ENCODE measurements around the gene NTN1.

The NTN1 gene

DNA sequence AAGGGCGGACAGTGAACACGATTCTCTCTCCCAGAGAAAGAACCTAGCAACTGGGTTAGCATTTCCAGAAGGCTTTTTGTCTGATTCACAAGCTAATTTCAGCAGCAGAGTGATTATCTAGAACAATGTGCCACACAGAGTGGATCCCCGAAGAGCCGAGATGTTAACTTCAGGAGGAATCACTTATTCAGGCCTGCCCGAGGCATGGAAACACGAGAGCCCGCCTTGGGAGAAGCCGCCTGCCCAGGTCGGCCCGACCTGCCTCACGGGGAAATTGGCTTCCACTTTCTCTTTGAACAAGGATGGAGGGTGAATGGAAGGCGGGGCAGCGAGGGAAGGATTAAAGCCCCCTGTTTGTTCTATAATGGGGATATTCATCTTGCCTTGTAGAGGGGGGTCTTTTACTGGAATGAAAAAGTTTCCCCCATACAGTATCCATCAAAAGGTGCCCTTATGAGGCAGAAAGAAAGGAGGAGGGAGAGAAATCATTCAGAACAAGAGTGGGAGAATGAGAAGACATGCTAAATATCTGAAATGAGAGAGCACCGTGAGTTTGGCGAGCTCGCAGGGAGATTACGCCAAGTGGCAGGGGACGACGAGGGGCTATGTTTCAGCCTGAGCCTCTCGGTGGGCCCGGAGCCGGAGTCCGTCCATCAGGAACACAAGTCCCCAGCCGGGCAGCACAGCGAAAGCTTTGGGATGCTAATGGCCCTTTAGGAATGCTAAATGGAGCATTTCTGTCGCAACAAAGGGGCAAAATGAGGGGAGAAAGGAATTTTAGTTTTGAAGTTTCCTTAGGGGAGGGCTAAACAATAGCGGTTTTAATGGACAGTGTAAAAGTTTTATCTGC lies 33.0 kb downstream of the NTN1 start:
- DNase-seq (ENCODE audit: extremely low read depth, low read depth), result no peak
- TF ChIP-seq, protein P1, sequence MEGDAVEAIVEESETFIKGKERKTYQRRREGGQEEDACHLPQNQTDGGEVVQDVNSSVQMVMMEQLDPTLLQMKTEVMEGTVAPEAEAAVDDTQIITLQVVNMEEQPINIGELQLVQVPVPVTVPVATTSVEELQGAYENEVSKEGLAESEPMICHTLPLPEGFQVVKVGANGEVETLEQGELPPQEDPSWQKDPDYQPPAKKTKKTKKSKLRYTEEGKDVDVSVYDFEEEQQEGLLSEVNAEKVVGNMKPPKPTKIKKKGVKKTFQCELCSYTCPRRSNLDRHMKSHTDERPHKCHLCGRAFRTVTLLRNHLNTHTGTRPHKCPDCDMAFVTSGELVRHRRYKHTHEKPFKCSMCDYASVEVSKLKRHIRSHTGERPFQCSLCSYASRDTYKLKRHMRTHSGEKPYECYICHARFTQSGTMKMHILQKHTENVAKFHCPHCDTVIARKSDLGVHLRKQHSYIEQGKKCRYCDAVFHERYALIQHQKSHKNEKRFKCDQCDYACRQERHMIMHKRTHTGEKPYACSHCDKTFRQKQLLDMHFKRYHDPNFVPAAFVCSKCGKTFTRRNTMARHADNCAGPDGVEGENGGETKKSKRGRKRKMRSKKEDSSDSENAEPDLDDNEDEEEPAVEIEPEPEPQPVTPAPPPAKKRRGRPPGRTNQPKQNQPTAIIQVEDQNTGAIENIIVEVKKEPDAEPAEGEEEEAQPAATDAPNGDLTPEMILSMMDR (IDR thresholded peaks at IDR 0.05; ENCODE audit: low read depth, low read length), result no peak

DNA sequence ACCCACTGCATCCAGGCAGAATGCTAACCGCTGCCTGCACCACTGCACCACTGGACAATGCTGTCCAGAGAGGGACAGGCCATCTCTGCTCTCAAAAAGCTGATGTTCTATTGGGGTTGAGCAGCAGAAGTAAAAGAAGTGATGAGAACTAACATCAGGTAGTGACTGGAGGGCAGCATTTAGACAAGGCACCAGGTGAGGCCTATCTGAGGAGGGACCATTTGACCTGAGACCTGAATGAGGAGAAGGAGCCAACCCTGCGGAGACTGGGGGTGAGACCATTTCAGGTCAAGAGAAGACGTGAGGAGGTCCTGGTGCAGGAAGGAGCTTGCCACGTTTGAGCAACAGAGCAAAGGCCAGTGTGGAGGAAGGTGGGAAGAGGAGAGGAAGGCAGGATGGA lies 34.0 kb downstream of the NTN1 start:
- TF ChIP-seq, protein P1 (IDR thresholded peaks at IDR 0.05; ENCODE audit: low read depth, low read length), result no peak
- no peak for DNase-seq (ENCODE audit: extremely low read depth, low read depth)

DNA sequence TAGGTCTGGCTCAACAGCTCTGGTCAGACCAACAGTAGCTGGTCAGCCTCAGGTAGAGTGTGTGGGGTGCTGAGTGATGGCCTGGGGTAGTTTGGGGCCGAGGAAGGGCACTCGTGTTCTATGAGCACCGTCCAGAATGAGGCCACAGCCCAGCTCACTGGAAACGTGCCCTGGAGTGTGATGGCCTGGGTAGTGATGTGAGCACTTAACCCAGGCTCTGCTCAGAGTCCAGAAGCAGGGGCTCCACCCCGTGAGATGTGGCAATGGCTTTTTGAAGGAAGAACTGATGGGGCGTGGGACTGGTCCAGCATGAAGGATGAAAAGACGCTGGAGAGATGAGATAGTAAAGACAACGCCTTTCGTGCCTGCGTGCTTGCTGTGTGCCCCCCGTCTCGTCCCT lies 35.3 kb downstream of the NTN1 start:
- no peak for DNase-seq (ENCODE audit: extremely low read depth, low read depth)
- TF ChIP-seq, protein P1 (IDR thresholded peaks at IDR 0.05; ENCODE audit: low read depth, low read length), result no peak

DNA sequence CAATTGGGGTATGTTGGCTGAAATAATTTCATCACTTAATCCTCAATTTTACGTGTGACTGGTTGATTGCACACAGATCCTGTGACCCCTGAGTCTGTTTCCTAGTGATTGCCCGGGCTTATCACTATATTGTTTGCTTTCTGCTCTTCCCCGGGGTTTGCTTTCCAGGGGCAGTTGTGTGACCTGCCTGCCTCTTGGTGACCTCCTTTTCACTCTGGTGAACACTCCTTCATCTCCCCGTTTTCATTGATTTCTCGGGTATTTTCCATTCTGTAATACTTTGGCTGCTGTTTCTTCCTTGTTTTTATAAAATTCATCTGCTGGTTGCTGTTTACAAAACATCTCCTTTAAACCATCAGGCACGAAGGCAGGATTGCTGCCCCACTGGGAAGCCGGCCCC lies 36.0 kb downstream of the NTN1 start:
- no peak for DNase-seq (ENCODE audit: extremely low read depth, low read depth)
- TF ChIP-seq, protein P1 (IDR thresholded peaks at IDR 0.05; ENCODE audit: low read depth, low read length), result no peak

DNA sequence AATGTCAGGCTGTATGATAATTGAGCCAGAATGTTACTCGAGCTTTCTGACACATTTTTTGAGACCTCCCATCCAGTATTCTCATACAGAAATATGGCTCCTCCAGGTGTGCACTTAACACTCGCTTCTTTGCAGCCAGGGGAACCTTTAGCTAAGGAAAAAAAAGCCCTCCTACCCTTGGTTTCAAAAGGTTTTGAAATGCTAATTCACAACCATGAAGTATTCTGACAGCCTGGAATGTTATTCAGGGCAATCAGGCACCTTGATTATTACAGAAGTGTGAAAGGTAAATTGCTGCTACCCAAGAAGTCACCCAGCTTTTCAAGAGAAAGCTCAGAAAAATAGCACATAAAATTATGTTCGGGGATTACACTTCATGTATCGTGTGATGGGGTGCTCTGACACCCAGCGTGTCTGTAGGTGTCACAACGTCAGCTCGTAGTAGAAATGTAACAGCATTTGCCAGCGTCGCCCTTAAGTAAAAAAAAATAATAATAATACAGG lies 41.1 kb downstream of the NTN1 start:
- TF ChIP-seq, protein P1 (IDR thresholded peaks at IDR 0.05; ENCODE audit: low read depth, low read length), result no peak
- DNase-seq (ENCODE audit: extremely low read depth, low read depth), result no peak

DNA sequence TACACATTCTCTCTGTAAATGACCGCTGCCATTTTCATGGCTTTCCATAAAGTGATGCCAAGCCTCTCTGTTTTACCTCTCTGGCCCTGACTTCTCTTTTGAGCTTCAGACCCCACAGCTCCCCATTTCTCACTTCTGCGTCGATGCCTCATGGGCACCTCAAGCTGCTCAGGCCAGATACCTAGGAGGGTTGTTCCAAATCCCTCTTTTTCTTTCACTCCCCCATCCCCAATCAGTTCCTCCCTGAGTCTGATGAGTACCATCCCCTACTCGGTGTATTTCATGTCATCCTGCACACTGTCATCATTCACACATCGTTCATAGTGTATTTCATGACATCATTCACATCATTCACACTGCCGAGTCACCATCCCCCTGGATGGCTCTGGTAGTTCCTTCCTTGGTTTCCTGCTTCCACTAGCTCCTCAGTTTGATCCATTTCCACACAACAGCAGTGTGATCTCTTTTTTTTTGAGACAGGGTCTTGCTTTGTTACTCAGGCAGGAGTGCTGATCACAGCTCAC lies 43.1 kb downstream of the NTN1 start:
- DNase-seq (ENCODE audit: extremely low read depth, low read depth), result no peak
- TF ChIP-seq, protein P1 (IDR thresholded peaks at IDR 0.05; ENCODE audit: low read depth, low read length), result no peak

DNA sequence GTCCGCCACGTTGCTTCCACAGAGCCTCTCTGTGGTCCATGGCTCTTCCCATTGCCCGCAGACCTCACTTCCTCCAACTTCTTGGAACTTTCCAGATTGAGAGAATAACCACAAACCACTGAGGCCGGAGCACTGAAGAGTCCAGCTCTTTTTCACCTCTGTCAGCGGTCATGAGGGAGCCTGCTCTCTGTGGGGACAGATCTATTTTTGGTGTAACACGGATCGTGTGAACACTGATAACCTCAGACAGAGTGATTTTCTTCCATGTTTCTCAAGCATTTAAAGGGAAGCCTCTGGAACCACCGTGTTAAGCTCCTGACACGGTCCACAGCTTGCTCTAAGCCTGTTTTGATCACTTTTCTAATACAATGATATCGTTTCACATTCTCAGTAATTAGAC lies 49.7 kb downstream of the NTN1 start:
- TF ChIP-seq, protein P1 (IDR thresholded peaks at IDR 0.05; ENCODE audit: low read depth, low read length), result no peak
- DNase-seq (ENCODE audit: extremely low read depth, low read depth), result no peak
